GM10266 (cell line): ENCODE results near the gene PTP4A1.

Source experiments
- DNase-seq: peaks from one replicate; pipeline ENCODE4 v3.0.0; 2012; ENCODE audit errors: extremely low spot score
- CTCF ChIP-seq: IDR thresholded peaks from 2 replicates; pipeline ENCODE4 v1.5.1; 2012; ENCODE audit warnings: mild to moderate bottlenecking, low read depth; ENCODE audit not compliant: control insufficient read depth, insufficient read depth; ENCODE audit errors: missing control alignments

Gene PTP4A1

GRCh38 chr6:63530182-63530581 lies 42.1 kb upstream of the PTP4A1 start:
- DNase-seq: no peak
- TF ChIP-seq CTCF: no peak

GRCh38 chr6:63530991-63531390 lies 41.3 kb upstream of the PTP4A1 start:
- DNase-seq: no peak
- TF ChIP-seq CTCF: no peak

GRCh38 chr6:63533026-63533425 lies 39.3 kb upstream of the PTP4A1 start:
- no peak for TF ChIP-seq CTCF
- DNase-seq: no peak

GRCh38 chr6:63533952-63534351 lies 38.3 kb upstream of the PTP4A1 start:
- no peak for TF ChIP-seq CTCF
- DNase-seq: no peak

GRCh38 chr6:63537201-63537958 lies 34.9 kb upstream of the PTP4A1 start:
- no peak for DNase-seq
- no peak for TF ChIP-seq CTCF

- no peak for TF ChIP-seq CTCF
These were observed 34.4 kb upstream of the PTP4A1 start for GRCh38 chr6:63537959-63538300.

GRCh38 chr6:63538550-63538949 lies 33.7 kb upstream of the PTP4A1 start:
- DNase-seq: no peak

More at GRCh38 chr6:63537959-63538300, 34.4 kb upstream of the PTP4A1 start:
- DNase-seq: no peak

More at GRCh38 chr6:63538550-63538949, 33.7 kb upstream of the PTP4A1 start:
- no peak for TF ChIP-seq CTCF
